Stimulated activated naive CD4-positive, alpha-beta T cell (primary cell): ENCODE results near the gene MAPKAPK5.
"Not testable (repeated sequence)": the region's sequence is repeated elsewhere in the genome, so short reads cannot be mapped to it uniquely, and the experiment has no call there.

Source experiments
- DNase-seq, 6 experiments: peaks; one replicate each; lab custom pipeline; 2025; lab: John Stamatoyannopoulos, UW

The MAPKAPK5 gene, protein sequence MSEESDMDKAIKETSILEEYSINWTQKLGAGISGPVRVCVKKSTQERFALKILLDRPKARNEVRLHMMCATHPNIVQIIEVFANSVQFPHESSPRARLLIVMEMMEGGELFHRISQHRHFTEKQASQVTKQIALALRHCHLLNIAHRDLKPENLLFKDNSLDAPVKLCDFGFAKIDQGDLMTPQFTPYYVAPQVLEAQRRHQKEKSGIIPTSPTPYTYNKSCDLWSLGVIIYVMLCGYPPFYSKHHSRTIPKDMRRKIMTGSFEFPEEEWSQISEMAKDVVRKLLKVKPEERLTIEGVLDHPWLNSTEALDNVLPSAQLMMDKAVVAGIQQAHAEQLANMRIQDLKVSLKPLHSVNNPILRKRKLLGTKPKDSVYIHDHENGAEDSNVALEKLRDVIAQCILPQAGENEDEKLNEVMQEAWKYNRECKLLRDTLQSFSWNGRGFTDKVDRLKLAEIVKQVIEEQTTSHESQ

GRCh38 chr12:111841750-111842555 lies at the start of gene MAPKAPK5:
Gene MAPKAPK5, plus strand, starts transcription at chr12:111842228. Its CDS starts 506 bp downstream, at chr12:111842734.
- peak; percentile 94 to 98 (median 96) for DNase-seq

GRCh38 chr12:111792856-111793235 lies 49.2 kb upstream of the MAPKAPK5 start:
- DNase-seq, result no peak

DNA sequence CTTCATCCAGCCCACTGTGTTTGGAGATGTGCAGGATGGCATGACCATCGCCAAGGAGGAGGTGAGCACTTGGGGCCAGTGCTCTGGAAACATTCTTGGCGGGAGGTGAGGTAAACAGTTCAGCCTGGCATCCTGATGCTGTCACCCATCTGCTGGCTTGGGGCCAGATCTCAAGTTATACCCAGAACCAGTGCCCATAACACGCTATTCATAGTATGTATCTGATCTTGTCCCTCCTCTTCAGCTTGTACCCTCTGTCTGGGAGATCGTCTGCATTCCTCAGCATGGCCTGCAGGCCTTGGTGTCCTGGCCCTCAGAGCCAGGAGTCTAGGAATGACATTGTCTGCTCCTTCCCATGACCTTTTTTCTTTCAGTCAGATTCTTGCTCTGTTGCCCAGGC lies 43.8 kb upstream of the MAPKAPK5 start:
- DNase-seq, result no peak

DNA sequence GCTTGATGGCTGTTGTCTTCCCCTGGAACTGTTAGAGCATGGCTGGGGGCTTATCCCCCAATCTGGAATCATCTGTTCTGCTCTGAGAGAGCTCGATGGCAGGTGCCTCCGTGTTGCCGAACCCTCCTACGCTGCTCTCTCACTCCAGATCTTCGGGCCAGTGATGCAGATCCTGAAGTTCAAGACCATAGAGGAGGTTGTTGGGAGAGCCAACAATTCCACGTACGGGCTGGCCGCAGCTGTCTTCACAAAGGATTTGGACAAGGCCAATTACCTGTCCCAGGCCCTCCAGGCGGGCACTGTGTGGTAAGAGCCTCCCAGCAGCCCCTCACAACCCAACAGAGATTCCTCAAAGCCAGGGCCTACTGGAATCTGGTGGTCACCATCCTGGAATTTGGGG lies 42.3 kb upstream of the MAPKAPK5 start:
- no peak for DNase-seq

- no peak for DNase-seq
Measured at GRCh38 chr12:111803038-111803626, 38.9 kb upstream of the MAPKAPK5 start.

GRCh38 chr12:111803851-111804250 lies 38.2 kb upstream of the MAPKAPK5 start:
- DNase-seq, result no peak

DNA sequence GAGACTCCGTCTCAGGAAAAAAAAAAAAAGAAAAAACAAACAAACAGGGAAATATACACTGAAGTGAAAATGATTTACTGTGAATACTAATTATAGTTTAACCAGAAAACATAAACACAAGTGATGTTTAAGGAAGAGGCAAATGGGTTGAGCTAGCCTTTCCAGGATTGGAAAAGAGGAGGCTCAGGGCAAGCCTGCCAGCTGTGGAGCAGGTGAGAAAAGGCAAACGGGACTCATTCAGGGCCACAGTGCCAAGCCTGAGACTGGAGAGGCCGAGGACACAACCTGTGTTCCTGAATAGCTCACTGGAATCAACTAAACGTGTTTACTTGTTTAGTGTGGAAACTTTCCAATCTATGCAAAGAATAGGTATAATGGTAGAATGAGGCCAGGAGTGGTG lies 35.7 kb upstream of the MAPKAPK5 start:
- DNase-seq, result no peak

- DNase-seq, result no peak
Measured at GRCh38 chr12:111807232-111807631, 34.8 kb upstream of the MAPKAPK5 start.

DNA sequence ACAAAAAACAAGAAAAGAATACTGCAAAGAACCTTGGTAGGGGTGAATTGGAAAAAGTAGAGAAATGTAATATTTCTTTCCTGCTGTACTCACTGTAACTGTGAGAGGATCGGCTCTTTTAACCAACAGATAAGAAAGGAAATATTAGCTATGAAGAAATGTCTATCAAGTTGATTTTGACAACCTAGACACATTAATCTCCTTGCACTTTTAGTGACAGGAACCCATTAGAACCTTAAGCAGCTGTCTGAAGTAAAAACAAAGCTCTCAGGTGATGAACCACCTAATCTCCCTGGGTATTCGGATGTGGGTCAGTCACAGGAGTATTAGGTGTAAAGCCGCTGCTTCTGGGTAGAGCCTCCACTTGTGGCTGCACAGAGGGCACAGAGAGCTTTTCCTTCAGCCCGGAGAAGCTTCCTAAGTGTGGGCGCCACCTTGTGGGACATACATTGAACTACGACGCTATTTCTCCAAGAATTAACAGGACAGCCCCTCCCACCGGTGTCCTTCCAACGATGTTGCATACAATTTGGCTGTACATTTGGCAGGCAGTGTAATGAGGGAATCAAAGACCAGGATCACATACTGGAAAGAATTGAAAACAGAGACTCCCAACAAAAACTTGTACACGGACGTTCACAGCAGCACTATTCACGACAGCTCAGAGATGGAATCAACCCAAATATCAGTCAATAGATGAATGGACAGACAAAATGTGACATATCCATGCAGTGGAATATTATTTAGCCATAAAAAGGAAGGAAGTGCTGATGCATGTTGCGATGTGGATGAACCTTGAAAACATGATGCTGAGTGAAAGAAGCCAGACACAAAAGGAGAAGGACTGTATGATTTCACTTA lies 28.9 kb upstream of the MAPKAPK5 start:
- DNase-seq, result peak; percentile 21 to 58 (median 36)

DNA sequence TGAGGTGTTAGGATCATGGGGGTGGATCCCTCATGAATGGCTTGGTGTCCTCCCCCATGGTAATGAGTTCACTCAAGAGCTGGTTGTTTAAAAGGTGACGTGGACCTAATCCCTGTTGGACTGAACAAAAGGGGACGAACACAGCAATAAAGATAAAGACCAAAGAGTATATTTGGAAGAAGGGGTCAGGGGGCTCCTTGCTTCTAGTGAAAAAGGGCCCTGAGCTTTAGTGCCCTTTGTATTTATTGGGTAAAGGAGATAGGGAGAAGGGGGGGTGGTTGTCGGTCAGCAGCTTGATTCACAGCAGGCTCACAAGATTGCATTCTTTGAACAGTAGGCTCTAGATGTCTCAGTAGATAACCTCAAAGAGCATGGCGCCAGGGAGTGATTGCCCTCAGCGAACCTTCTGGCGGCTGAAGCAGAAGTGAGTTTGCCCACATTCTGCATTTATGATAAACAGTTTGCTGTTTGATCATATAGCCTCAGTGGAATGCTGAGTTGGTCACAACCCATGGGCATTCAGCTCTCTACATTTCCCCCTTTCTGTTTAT lies 25.9 kb upstream of the MAPKAPK5 start:
- no peak for DNase-seq

DNA sequence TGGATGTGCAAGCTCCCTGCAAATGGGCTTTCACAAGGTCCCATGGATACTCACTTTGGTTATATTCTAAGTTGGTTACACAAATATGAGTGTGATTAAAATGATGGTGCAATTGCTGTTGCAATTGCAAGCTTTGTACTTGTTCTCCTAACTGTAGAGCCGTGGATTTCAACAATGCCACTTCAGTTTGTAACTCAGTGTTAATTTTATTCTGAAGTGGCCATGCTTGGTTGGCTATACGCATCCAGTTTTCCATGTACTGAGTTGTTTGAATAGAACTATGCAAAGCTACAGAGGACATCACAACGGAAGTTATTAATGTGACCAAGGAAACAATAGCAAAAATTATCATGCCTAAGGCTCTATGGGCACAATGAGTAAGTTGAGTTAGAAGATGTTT lies 25.1 kb upstream of the MAPKAPK5 start:
- DNase-seq, result not testable (repeated sequence)

DNA sequence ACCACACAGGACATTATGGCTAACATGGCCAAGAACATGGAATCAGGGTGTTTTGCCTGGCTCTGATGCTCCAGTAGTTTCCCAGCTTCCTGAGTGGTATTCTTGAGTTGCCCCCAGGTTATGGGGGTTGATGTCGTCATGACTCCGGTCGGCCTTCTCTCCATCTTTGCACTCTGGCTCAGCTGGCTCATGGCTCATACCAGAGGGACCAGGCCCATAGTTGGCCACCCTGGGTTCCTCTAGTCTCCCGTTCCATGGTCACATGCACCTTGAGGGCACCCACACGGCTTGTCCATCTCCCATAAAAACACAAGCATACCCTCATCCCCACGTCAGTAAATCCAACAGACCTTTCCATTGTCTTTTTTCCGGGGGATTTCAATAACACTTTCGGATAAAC lies 23.7 kb upstream of the MAPKAPK5 start:
- no peak for DNase-seq

- no peak for DNase-seq
Measured at GRCh38 chr12:111819191-111820158, 22.6 kb upstream of the MAPKAPK5 start.

GRCh38 chr12:111820828-111821227 lies 21.2 kb upstream of the MAPKAPK5 start:
- DNase-seq, result not testable (repeated sequence)

DNA sequence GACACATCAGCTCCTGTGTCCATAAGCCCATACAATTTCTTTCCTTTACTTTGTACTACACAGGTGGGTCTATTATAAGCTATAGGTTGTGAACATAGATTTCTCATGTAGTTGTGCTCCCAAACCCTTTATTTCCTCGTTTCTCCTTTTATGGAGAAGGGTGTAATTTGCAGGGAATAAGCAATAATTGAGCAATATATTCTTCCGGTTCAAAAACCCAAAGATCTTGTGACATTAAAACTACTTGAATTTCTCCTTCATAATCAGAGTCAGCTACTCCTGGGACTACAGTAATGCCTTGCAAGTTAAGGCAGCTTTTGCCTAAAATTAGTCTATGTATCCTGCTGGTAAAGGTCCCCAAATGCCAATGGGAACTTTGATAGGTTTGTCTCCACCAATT lies 19.1 kb upstream of the MAPKAPK5 start:
- DNase-seq, result no peak

- DNase-seq, result no peak
Measured at GRCh38 chr12:111823891-111824290, 18.1 kb upstream of the MAPKAPK5 start.

GRCh38 chr12:111824312-111824711 lies 17.7 kb upstream of the MAPKAPK5 start:
- DNase-seq, result peak in 2 of 6 experiments; percentile 3 to 15

DNA sequence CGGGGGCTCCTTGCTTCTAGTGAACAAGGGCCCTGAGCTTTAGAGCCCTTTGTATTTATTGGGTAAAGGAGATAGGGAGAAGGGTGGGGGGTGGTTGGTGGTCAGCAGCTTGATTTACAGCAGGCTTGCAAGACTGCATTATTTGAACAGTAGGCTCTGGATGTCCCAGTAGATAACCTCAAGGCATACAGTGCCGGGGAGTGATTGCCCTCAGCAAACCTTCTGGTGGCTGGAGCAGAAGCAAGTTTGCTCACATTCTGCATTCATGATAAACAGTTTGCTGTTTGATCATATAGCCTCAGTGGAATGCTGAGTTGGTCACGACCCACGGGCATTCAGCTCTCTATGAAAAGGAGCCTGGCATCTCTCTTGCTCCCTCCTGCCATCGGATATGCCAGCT lies 16.5 kb upstream of the MAPKAPK5 start:
- no peak for DNase-seq

- DNase-seq, result no peak
Measured at GRCh38 chr12:111826316-111826715, 15.7 kb upstream of the MAPKAPK5 start.

- DNase-seq, result no peak
Measured at GRCh38 chr12:111826992-111827391, 15.0 kb upstream of the MAPKAPK5 start.
